CD4-positive, alpha-beta memory T cell (primary cell): ENCODE measurements around the gene LRRC53. TPM values are rescaled to one million over a fixed set of nuclear protein-coding genes. Genes with fewer than 3 reads are reported as not detected.

ENCODE experiments used
- CTCF ChIA-PET: fragments of 350-600 bp; sonication (Branson Sonifier 250); formaldehyde crosslinking; loops from one replicate; lab custom pipeline; 2021; ENCODE audit warnings: inconsistent platforms; ENCODE audit not compliant: partially characterized antibody; lab: Charles Lee
- POLR2A ChIA-PET: fragments of 350-600 bp; sonication (Branson Sonifier 250); formaldehyde crosslinking; loops from one replicate; lab custom pipeline; 2021; ENCODE audit not compliant: partially characterized antibody; lab: Charles Lee
- DNase-seq, 5 donors: peaks; one replicate each; pipeline versions ENCODE4 v3.0.0 to v3.0.0-alpha.2; 2020 to 2022; ENCODE audit warnings: mixed read lengths in 1 of 5
- H3K27ac ChIP-seq: one replicate; pipeline ENCODE4 v1.7.0; 2013; ENCODE audit warnings: low read depth, low read length
- H3K27me3 ChIP-seq: 2 replicates; pipeline ENCODE4 v1.7.0; 2013; ENCODE audit warnings: mild to moderate bottlenecking, low read length, moderate library complexity; ENCODE audit not compliant: insufficient read depth
- H3K36me3 ChIP-seq: 2 replicates; pipeline ENCODE4 v1.7.0; 2013; ENCODE audit warnings: mild to moderate bottlenecking, low read length, moderate library complexity; ENCODE audit not compliant: insufficient read depth
- H3K4me1 ChIP-seq: 2 replicates; pipeline ENCODE4 v1.7.0; 2013; ENCODE audit warnings: mild to moderate bottlenecking, low read length, moderate library complexity; ENCODE audit not compliant: insufficient read depth
- H3K4me3 ChIP-seq, 2 donors: one replicate each; pipeline ENCODE4 v1.7.0; 2013; ENCODE audit warnings: low read length in 2 of 2, mild to moderate bottlenecking in 1 of 2
- H3K9me3 ChIP-seq, 2 donors: one replicate each; pipeline ENCODE4 v1.7.0; 2013; ENCODE audit warnings: low read length in 2 of 2, control low read depth in 1 of 2; ENCODE audit not compliant: control insufficient read depth in 1 of 2
- H3K27ac Mint-ChIP-seq, 7 donors: one replicate each; pipeline ENCODE4 v1.8.0; 2020 to 2021; ENCODE audit warnings: mixed read lengths in 7 of 7, mild to moderate bottlenecking in 6 of 7, inconsistent platforms in 3 of 7, moderate library complexity in 3 of 7
- H3K27me3 Mint-ChIP-seq, 2 donors: one replicate each; pipeline ENCODE4 v1.8.0; 2020 to 2021; ENCODE audit warnings: mixed read lengths in 2 of 2
- H3K36me3 Mint-ChIP-seq, 2 donors: one replicate each; pipeline ENCODE4 v1.8.0; 2020 to 2021; ENCODE audit warnings: mixed read lengths in 2 of 2, inconsistent platforms in 1 of 2, mild to moderate bottlenecking in 1 of 2
- H3K4me1 Mint-ChIP-seq, 4 donors: one replicate each; pipeline ENCODE4 v1.8.0; 2020 to 2021; ENCODE audit warnings: mixed read lengths in 4 of 4, mild to moderate bottlenecking in 1 of 4
- H3K4me3 Mint-ChIP-seq, 8 donors: one replicate each; pipeline ENCODE4 v1.8.0; 2020 to 2021; ENCODE audit warnings: mixed read lengths in 8 of 8, mild to moderate bottlenecking in 7 of 8, moderate library complexity in 6 of 8, inconsistent platforms in 3 of 8
- H3K9me3 Mint-ChIP-seq, 8 donors: one replicate each; pipeline ENCODE4 v1.8.0; 2020 to 2021; ENCODE audit warnings: mixed read lengths in 8 of 8, mild to moderate bottlenecking in 5 of 8, inconsistent platforms in 3 of 8, moderate library complexity in 1 of 8
- intact Hi-C: fragments of 100-400 bp; cut with micrococcal nuclease; formaldehyde crosslinking; loops from one replicate; pipeline ENCODE4 v1.15.1; 2023
- polyA plus RNA-seq, 2 donors: library from polyadenylated mRNA; unstranded; fragments of 300-500 nt; fragmentation: Illumina TruSeq; gene quantifications; one replicate each; pipeline ENCODE4 v1.2.3, GENCODE V29; 2021
- total RNA-seq, 2 experiments: library from RNA; stranded (reverse); gene quantifications; one replicate each; pipeline ENCODE4 v1.2.3, GENCODE V29; 2021

The LRRC53 gene
- total and polyA plus RNA-seq, 4 experiments from 2014 or later, result not detected

GRCh38 chr1:74470251-74470650, 42.2 kb downstream of the LRRC53 start:
- Histone ChIP-seq H3K27ac (no peak overlapping the region), H3K27me3 (no peaks in the 10 kb centered on the region), H3K4me1 (no peaks in the 10 kb centered on the region), H3K4me3 (no peak overlapping the region), H3K36me3 (no peaks in the 10 kb centered on the region), H3K9me3 (no peaks in the 10 kb centered on the region)
- Mint-ChIP-seq H3K4me3 (no peak overlapping the region), H3K27ac (no peak overlapping the region), H3K9me3 (no peaks in the 10 kb centered on the region), H3K27me3 (peaks cover 0 to 1% of the 10 kb centered on the region in 2 donors), H3K36me3 (no peaks in the 10 kb centered on the region), H3K4me1 (peaks cover 0 to 2% (median 0%) of the 10 kb centered on the region in 4 donors)
- no peak for DNase-seq
- CTCF ChIA-PET, result no interaction called here
- POLR2A ChIA-PET, result no interaction called here
- intact Hi-C loops, result no loop called here

GRCh38 chr1:74468982-74469603, 43.3 kb downstream of the LRRC53 start:
- Mint-ChIP-seq H3K36me3 (no peaks in the 10 kb centered on the region), H3K27ac (no peak overlapping the region), H3K9me3 (no peaks in the 10 kb centered on the region), H3K27me3 (peaks cover 0 to 1% of the 10 kb centered on the region in 2 donors), H3K4me1 (peaks cover 0 to 2% (median 0%) of the 10 kb centered on the region in 4 donors), H3K4me3 (no peak overlapping the region)
- H3K27ac ChIP-seq, result no peak overlapping the region
- no peaks in the 10 kb centered on the region for H3K9me3 ChIP-seq
- no peaks in the 10 kb centered on the region for H3K4me1 ChIP-seq
- no peak overlapping the region for H3K4me3 ChIP-seq
- intact Hi-C loops, result no loop called here
- no peak for DNase-seq
- no peaks in the 10 kb centered on the region for H3K36me3 ChIP-seq
- CTCF ChIA-PET, result no interaction called here
- no peaks in the 10 kb centered on the region for H3K27me3 ChIP-seq
- POLR2A ChIA-PET, result no interaction called here

GRCh38 chr1:74467786-74468377, 44.5 kb downstream of the LRRC53 start:
- no peaks in the 10 kb centered on the region for H3K36me3 Mint-ChIP-seq
- no peaks in the 10 kb centered on the region for H3K27me3 ChIP-seq
- H3K27me3 Mint-ChIP-seq, result peaks cover 0 to 1% of the 10 kb centered on the region in 2 donors
- H3K4me1 Mint-ChIP-seq, result peaks cover 0 to 2% (median 0%) of the 10 kb centered on the region in 4 donors
- no peaks in the 10 kb centered on the region for H3K9me3 ChIP-seq
- DNase-seq, result no peak
- intact Hi-C loops, result no loop called here
- no peaks in the 10 kb centered on the region for H3K9me3 Mint-ChIP-seq
- H3K4me3 Mint-ChIP-seq, result no peak overlapping the region
- POLR2A ChIA-PET, result no interaction called here
- H3K4me1 ChIP-seq, result no peaks in the 10 kb centered on the region
- H3K27ac ChIP-seq, result no peak overlapping the region
- CTCF ChIA-PET, result no interaction called here
- no peaks in the 10 kb centered on the region for H3K36me3 ChIP-seq
- peak overlapping the region in 1 of 7 donors; percentile 49 for H3K27ac Mint-ChIP-seq
- H3K4me3 ChIP-seq, result no peak overlapping the region

GRCh38 chr1:74465193-74465681, 47.2 kb downstream of the LRRC53 start:
- ChIA-PET POLR2A (no interaction called here), CTCF (no interaction called here)
- Mint-ChIP-seq H3K4me1 (peaks cover 0 to 2% (median 0%) of the 10 kb centered on the region in 4 donors), H3K4me3 (no peak overlapping the region), H3K36me3 (no peaks in the 10 kb centered on the region), H3K27ac (no peak overlapping the region), H3K9me3 (no peaks in the 10 kb centered on the region), H3K27me3 (peaks cover 0 to 1% of the 10 kb centered on the region in 2 donors)
- Histone ChIP-seq H3K27me3 (no peaks in the 10 kb centered on the region), H3K27ac (no peak overlapping the region), H3K9me3 (no peaks in the 10 kb centered on the region), H3K36me3 (no peaks in the 10 kb centered on the region), H3K4me1 (no peaks in the 10 kb centered on the region), H3K4me3 (no peak overlapping the region)
- intact Hi-C loops, result no loop called here
- no peak for DNase-seq

- DNase-seq, result no peak
- H3K36me3 Mint-ChIP-seq, result no peaks in the 10 kb centered on the region
- no peaks in the 10 kb centered on the region for H3K9me3 Mint-ChIP-seq
These were observed 48.4 kb downstream of the LRRC53 start for GRCh38 chr1:74464037-74464436.

GRCh38 chr1:74463333-74463988, 49.0 kb downstream of the LRRC53 start:
- peaks cover 0 to 1% of the 10 kb centered on the region in 2 donors for H3K27me3 Mint-ChIP-seq
- CTCF ChIA-PET, result no interaction called here
- peaks cover 0 to 2% (median 0%) of the 10 kb centered on the region in 4 donors for H3K4me1 Mint-ChIP-seq
- H3K27ac Mint-ChIP-seq, result no peak overlapping the region
- H3K36me3 Mint-ChIP-seq, result no peaks in the 10 kb centered on the region
- H3K9me3 ChIP-seq, result no peaks in the 10 kb centered on the region
- intact Hi-C loops, result no loop called here
- H3K36me3 ChIP-seq, result no peaks in the 10 kb centered on the region
- no peaks in the 10 kb centered on the region for H3K27me3 ChIP-seq
- POLR2A ChIA-PET, result no interaction called here
- DNase-seq, result no peak
- H3K9me3 Mint-ChIP-seq, result no peaks in the 10 kb centered on the region
- H3K4me1 ChIP-seq, result no peaks in the 10 kb centered on the region
- no peak overlapping the region for H3K27ac ChIP-seq
- no peak overlapping the region for H3K4me3 Mint-ChIP-seq
- H3K4me3 ChIP-seq, result no peak overlapping the region

More at GRCh38 chr1:74464037-74464436, 48.4 kb downstream of the LRRC53 start:
- Histone ChIP-seq H3K27ac (no peak overlapping the region), H3K9me3 (no peaks in the 10 kb centered on the region), H3K4me1 (no peaks in the 10 kb centered on the region), H3K27me3 (no peaks in the 10 kb centered on the region), H3K4me3 (no peak overlapping the region), H3K36me3 (no peaks in the 10 kb centered on the region)
- Mint-ChIP-seq H3K4me3 (no peak overlapping the region), H3K27me3 (peaks cover 0 to 1% of the 10 kb centered on the region in 2 donors), H3K4me1 (peaks cover 0 to 2% (median 0%) of the 10 kb centered on the region in 4 donors), H3K27ac (no peak overlapping the region)
- ChIA-PET POLR2A (no interaction called here), CTCF (no interaction called here)
- intact Hi-C loops, result no loop called here

- H3K36me3 ChIP-seq, result no peaks in the 10 kb centered on the region
- H3K4me3 ChIP-seq, result no peak overlapping the region
- H3K27ac Mint-ChIP-seq, result no peak overlapping the region
- no peak for DNase-seq
- H3K9me3 Mint-ChIP-seq, result peaks cover 0 to 5% (median 0%) of the 10 kb centered on the region in 8 donors
- no peaks in the 10 kb centered on the region for H3K27me3 ChIP-seq
- CTCF ChIA-PET, result no interaction called here
- no peaks in the 10 kb centered on the region for H3K9me3 ChIP-seq
- no peak overlapping the region for H3K4me3 Mint-ChIP-seq
- no peaks in the 10 kb centered on the region for H3K36me3 Mint-ChIP-seq
- H3K4me1 ChIP-seq, result no peaks in the 10 kb centered on the region
- H3K27ac ChIP-seq, result no peak overlapping the region
- intact Hi-C loops, result no loop called here
- no peaks in the 10 kb centered on the region for H3K4me1 Mint-ChIP-seq
- H3K27me3 Mint-ChIP-seq, result no peaks in the 10 kb centered on the region
- POLR2A ChIA-PET, result no interaction called here
These were observed 55.2 kb downstream of the LRRC53 start for GRCh38 chr1:74457253-74457652.
